DND-41 (cell line): ENCODE results near the gene ANGPTL8.
A peak's percentile ranks its signal among the peaks of the same experiment; 100 is the strongest.

Experiments used
- ATAC-seq: fragments of 200-7000 bp; cut with Tn5 transposase; 3 replicates; pipeline ENCODE4 v1.9.1; 2021; ENCODE audit warnings: low read depth; ENCODE audit not compliant: insufficient read depth
- DNase-seq: peaks from one replicate; pipeline ENCODE4 v3.0.0-alpha.2; 2020
- H2AFZ ChIP-seq: 2 replicates; pipeline ENCODE4 v1.6.0; 2012; ENCODE audit warnings: low read depth, low read length
- H3K27ac ChIP-seq: 2 replicates; pipeline ENCODE4 v1.5.1; 2012; ENCODE audit warnings: low read length, inconsistent platforms
- H3K27me3 ChIP-seq: fragments of 200-600 bp; sonication (generic); 2 replicates; pipeline ENCODE4 v1.6.0; 2012; ENCODE audit warnings: low read length, mild to moderate bottlenecking, inconsistent platforms; ENCODE audit not compliant: insufficient read depth, poor library complexity
- H3K36me3 ChIP-seq: 2 replicates; pipeline ENCODE4 v1.5.1; 2012; ENCODE audit warnings: low read length, inconsistent platforms; ENCODE audit not compliant: insufficient read depth
- H3K4me1 ChIP-seq: 2 replicates; pipeline ENCODE4 v1.5.1; 2012; ENCODE audit warnings: mild to moderate bottlenecking, low read length; ENCODE audit not compliant: insufficient read depth
- H3K4me2 ChIP-seq: 2 replicates; pipeline ENCODE4 v1.6.0; 2012; ENCODE audit warnings: mild to moderate bottlenecking, moderate library complexity, low read length, inconsistent platforms; ENCODE audit not compliant: insufficient read depth
- H3K4me3 ChIP-seq, 2 experiments: fragments of 200-600 bp in 1 of 2; shearing (Covaris generic) in 1 of 2; 2 replicates each; pipeline ENCODE4 v1.5.1; 2012 to 2016; ENCODE audit warnings: inconsistent platforms in 2 of 2, low read length in 2 of 2, mild to moderate bottlenecking in 2 of 2, low read depth in 1 of 2, moderate library complexity in 1 of 2
- H3K79me2 ChIP-seq: 2 replicates; pipeline ENCODE4 v1.6.0; 2012; ENCODE audit warnings: low read length, inconsistent platforms; ENCODE audit not compliant: insufficient read depth
- H3K9ac ChIP-seq: 2 replicates; pipeline ENCODE4 v1.6.0; 2012; ENCODE audit warnings: low read depth, mild to moderate bottlenecking, inconsistent platforms, low read length, moderate library complexity
- H3K9me3 ChIP-seq: 2 replicates; pipeline ENCODE4 v1.5.1; 2012; ENCODE audit warnings: low read length, moderate library complexity, mild to moderate bottlenecking, inconsistent platforms; ENCODE audit not compliant: insufficient read depth, severe bottlenecking
- H4K20me1 ChIP-seq: 2 replicates; pipeline ENCODE4 v1.6.0; 2012; ENCODE audit warnings: low read length; ENCODE audit not compliant: insufficient read depth
- EZH2 ChIP-seq: IDR thresholded peaks from 3 replicates; pipeline ENCODE4 v1.6.1; 2012; ENCODE audit warnings: borderline replicate concordance, low read depth, mild to moderate bottlenecking, moderate library complexity, low read length, inconsistent platforms; ENCODE audit not compliant: severe bottlenecking
- TF ChIP-seq, protein P1 (sequence below): IDR thresholded peaks from 2 replicates; pipeline ENCODE4 v1.5.1; 2012; ENCODE audit warnings: borderline replicate concordance, low read length, moderate library complexity, mild to moderate bottlenecking; ENCODE audit not compliant: poor library complexity, severe bottlenecking; ENCODE audit errors: extremely low read depth

ANGPTL8 gene

DNA sequence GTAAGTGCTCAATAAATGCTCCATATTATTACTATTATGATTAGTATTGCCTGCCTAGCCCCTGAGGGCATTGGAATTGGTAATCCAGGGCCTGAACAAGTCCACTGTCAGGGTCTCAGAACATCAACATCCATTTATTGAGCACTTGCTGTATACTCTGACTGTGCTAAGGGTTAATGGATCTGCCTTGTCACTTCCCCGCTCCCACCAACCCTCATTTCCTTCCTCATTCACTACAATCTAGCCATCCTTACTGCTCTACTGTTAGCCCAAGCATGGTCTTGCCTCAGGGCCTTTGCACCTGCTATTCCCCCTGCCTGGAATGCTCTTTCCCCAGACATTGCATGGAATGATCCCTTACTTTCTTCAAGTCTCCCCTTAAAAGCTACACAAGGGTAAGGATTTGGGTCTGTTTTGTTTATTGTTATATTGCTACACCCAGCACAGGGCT is 12.7 kb upstream of the ANGPTL8 start:
- Histone ChIP-seq H3K4me1 (no peaks in the 10 kb centered on the region), H2AFZ (no peak overlapping the region), H3K4me3 (no peak overlapping the region), H3K36me3 (no peaks in the 10 kb centered on the region), H3K9me3 (no peaks in the 10 kb centered on the region), H3K79me2 (no peaks in the 10 kb centered on the region), H4K20me1 (no peaks in the 10 kb centered on the region), H3K9ac (no peak overlapping the region), H3K27ac (no peak overlapping the region), H3K4me2 (no peak overlapping the region), H3K27me3 (no peaks in the 10 kb centered on the region)
- TF ChIP-seq, protein P1, sequence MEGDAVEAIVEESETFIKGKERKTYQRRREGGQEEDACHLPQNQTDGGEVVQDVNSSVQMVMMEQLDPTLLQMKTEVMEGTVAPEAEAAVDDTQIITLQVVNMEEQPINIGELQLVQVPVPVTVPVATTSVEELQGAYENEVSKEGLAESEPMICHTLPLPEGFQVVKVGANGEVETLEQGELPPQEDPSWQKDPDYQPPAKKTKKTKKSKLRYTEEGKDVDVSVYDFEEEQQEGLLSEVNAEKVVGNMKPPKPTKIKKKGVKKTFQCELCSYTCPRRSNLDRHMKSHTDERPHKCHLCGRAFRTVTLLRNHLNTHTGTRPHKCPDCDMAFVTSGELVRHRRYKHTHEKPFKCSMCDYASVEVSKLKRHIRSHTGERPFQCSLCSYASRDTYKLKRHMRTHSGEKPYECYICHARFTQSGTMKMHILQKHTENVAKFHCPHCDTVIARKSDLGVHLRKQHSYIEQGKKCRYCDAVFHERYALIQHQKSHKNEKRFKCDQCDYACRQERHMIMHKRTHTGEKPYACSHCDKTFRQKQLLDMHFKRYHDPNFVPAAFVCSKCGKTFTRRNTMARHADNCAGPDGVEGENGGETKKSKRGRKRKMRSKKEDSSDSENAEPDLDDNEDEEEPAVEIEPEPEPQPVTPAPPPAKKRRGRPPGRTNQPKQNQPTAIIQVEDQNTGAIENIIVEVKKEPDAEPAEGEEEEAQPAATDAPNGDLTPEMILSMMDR, result no peak
- no peak for TF ChIP-seq EZH2
- DNase-seq (no peak), ATAC-seq (no peak)

DNA sequence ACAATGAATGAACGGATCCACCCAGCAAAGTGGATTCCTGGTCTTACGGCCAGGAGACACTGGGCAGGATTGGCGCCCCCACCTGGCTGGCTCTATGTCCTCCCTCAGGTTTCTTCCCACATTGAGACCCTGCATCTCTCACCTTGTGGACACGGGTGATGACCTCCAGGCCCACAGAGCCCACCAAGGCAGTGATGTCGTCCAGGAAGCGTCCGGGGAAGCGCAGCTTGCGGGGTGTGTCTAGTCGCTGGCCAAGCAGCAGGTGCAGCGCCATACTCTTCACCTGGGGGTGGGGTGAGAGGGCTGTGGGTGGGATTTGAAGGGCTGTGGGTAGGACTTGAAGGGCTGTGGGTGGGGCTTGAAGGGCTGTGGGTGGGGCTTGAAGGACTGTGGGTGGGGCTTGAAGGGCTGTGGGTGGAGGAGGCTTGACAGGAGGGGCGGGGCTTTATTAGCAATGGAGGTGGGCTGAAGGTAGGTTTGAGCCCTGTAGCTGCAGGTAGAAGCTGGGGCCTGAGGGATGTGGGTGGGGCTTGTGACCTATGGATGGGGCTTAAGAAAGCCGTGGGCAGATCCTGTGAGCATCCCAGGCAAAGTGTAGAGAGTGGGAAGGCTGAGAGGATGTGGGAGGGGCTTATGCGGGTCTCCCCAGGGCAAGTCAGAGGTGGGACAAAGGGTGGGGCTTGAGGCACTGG is 12.1 kb upstream of the ANGPTL8 start:
- Histone ChIP-seq H3K27ac (no peak overlapping the region), H3K79me2 (no peaks in the 10 kb centered on the region), H3K4me2 (no peak overlapping the region), H3K4me3 (no peak overlapping the region), H3K9ac (no peak overlapping the region), H3K4me1 (no peaks in the 10 kb centered on the region), H3K36me3 (no peaks in the 10 kb centered on the region), H4K20me1 (no peaks in the 10 kb centered on the region), H2AFZ (no peak overlapping the region), H3K27me3 (no peaks in the 10 kb centered on the region), H3K9me3 (no peaks in the 10 kb centered on the region)
- peak; percentile 40; the same call in 2 of the 3 replicates for ATAC-seq
- TF ChIP-seq EZH2, result no peak
- TF ChIP-seq, protein P1, result peak; percentile 57
- DNase-seq, result peak; percentile 31

DNA sequence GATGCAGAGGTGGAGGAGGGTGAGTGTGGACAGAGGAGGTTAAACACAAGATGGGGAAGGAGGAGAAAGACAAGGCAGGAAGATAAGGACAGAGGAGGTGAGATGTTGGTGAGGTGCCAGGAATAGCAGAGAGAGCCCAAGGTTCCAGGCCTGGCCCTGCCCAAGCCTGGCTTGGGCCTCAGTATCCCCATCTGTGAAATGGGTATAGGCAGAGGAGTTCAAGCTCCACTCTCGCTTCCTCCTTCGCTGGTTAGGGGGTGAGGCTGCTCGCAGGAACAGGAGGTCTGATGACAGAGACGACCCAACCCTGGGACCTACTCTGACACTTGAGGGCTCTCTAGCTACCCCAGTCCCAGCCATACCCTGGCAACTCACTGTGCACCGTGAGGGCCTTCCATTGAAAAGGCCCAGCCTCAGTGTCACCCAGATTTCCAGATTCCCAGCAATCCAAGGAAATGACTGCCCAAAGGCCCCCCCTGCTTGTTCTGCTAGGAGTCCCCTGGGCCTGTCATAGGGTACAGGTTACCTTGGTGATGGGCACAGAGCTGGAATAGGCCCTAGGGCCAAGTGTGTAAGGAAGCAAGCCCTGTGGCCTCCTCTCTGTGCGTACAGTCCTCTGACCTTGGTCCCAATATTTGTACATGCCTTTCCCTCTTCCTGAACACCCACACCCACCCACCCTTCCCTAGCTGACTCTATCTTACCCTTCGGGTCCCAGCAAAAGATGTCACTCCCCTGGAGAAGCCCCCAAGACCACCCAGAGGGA is 8.6 kb upstream of the ANGPTL8 start:
- H3K9ac ChIP-seq, result no peak overlapping the region
- no peaks in the 10 kb centered on the region for H3K4me1 ChIP-seq
- TF ChIP-seq EZH2, result no peak
- TF ChIP-seq, protein P1, result no peak
- H3K9me3 ChIP-seq, result no peaks in the 10 kb centered on the region
- no peak overlapping the region for H3K4me2 ChIP-seq
- no peak overlapping the region for H2AFZ ChIP-seq
- no peaks in the 10 kb centered on the region for H3K27me3 ChIP-seq
- no peak overlapping the region for H3K27ac ChIP-seq
- no peaks in the 10 kb centered on the region for H3K79me2 ChIP-seq
- no peak overlapping the region for H3K4me3 ChIP-seq
- H4K20me1 ChIP-seq, result no peaks in the 10 kb centered on the region
- H3K36me3 ChIP-seq, result no peaks in the 10 kb centered on the region
- DNase-seq (no peak), ATAC-seq (no peak)
